OCI-LY1 (cell line): ENCODE data around the gene FAM156B.
"Not testable (repeated sequence)": the region's sequence is repeated elsewhere in the genome, so short reads cannot be mapped to it uniquely, and the experiment has no call there.

Experiments used
- H2AFZ ChIP-seq: fragments of 200-600 bp; sonication (generic), shearing (Covaris generic); 2 replicates; pipeline ENCODE4 v1.6.0; 2014; ENCODE audit warnings: antibody characterized with exemption, mild to moderate bottlenecking, low read length
- H3F3A ChIP-seq: fragments of 200-600 bp; sonication (generic), shearing (Covaris generic); 2 replicates; pipeline ENCODE4 v1.6.0; 2014; ENCODE audit warnings: mild to moderate bottlenecking, antibody characterized with exemption, low read length, moderate library complexity; ENCODE audit not compliant: insufficient read depth
- H3K27ac ChIP-seq: fragments of 200-600 bp; sonication (generic); 2 replicates; pipeline ENCODE4 v1.5.1; 2014; ENCODE audit warnings: low read length, mixed run types, mild to moderate bottlenecking, low read depth; ENCODE audit not compliant: poor library complexity, severe bottlenecking
- H3K27me3 ChIP-seq: fragments of 200-600 bp; sonication (generic); 2 replicates; pipeline ENCODE4 v1.6.0; 2014; ENCODE audit warnings: antibody characterized with exemption, mild to moderate bottlenecking, low read length, moderate library complexity; ENCODE audit not compliant: insufficient read depth
- H3K36me3 ChIP-seq: fragments of 200-600 bp; sonication (generic); 2 replicates; pipeline ENCODE4 v1.6.1; 2014; ENCODE audit warnings: mild to moderate bottlenecking, antibody characterized with exemption, low read length, moderate library complexity, mixed read lengths; ENCODE audit not compliant: insufficient read depth
- H3K4me1 ChIP-seq: fragments of 200-600 bp; sonication (generic); 2 replicates; pipeline ENCODE4 v1.5.1; 2014; ENCODE audit warnings: mild to moderate bottlenecking, low read length, moderate library complexity; ENCODE audit not compliant: insufficient read depth, severe bottlenecking
- H3K4me2 ChIP-seq: fragments of 200-600 bp; sonication (generic), shearing (Covaris generic); 2 replicates; pipeline ENCODE4 v1.6.1; 2014; ENCODE audit warnings: low read length
- H3K4me3 ChIP-seq: fragments of 200-600 bp; sonication (generic); 2 replicates; pipeline ENCODE4 v1.5.1; 2014; ENCODE audit warnings: low read length, low read depth, mild to moderate bottlenecking, mixed read lengths; ENCODE audit not compliant: poor library complexity, severe bottlenecking
- H3K79me2 ChIP-seq: fragments of 200-600 bp; shearing (Covaris generic); 2 replicates; pipeline ENCODE4 v1.6.1; 2016; ENCODE audit warnings: mixed run types, low read length, mixed read lengths; ENCODE audit not compliant: insufficient read depth
- H3K9ac ChIP-seq: fragments of 200-600 bp; sonication (generic), shearing (Covaris generic); 2 replicates; pipeline ENCODE4 v1.6.1; 2014; ENCODE audit warnings: mild to moderate bottlenecking, low read length, mixed read lengths
- H3K9me2 ChIP-seq: fragments of 200-600 bp; sonication (generic), shearing (Covaris generic); 2 replicates; pipeline ENCODE4 v1.6.1; 2014; ENCODE audit warnings: low read depth, mild to moderate bottlenecking, low read length, mixed read lengths
- H3K9me3 ChIP-seq: fragments of 200-600 bp; shearing (Covaris generic); 2 replicates; pipeline ENCODE4 v1.6.1; 2014; ENCODE audit warnings: low read length, mixed read lengths
- H4K20me1 ChIP-seq: fragments of 200-600 bp; sonication (generic), shearing (Covaris generic); 2 replicates; pipeline ENCODE4 v1.6.0; 2016; ENCODE audit warnings: mild to moderate bottlenecking, low read length; ENCODE audit not compliant: insufficient read depth
- CTCF ChIP-seq: fragments of 200-600 bp; sonication (generic), shearing (Covaris generic); IDR thresholded peaks from 2 replicates; pipeline ENCODE4 v1.5.1; 2017; ENCODE audit warnings: mild to moderate bottlenecking, antibody characterized with exemption, low read length, moderate library complexity, mixed read lengths
- EZH2 ChIP-seq: fragments of 200-600 bp; sonication (generic), shearing (Covaris generic); IDR thresholded peaks from 2 replicates; pipeline ENCODE4 v1.8.0; 2017; ENCODE audit warnings: borderline replicate concordance, mixed run types, mild to moderate bottlenecking, antibody characterized with exemption, low read length, moderate library complexity, mixed read lengths

FAM156B gene

GRCh38 chrX:52933213-52933612 lies 36.1 kb downstream of the FAM156B start:
- Histone ChIP-seq H3K27ac (no peak overlapping the region), H2AFZ (no peak overlapping the region), H3K79me2 (no peaks in the 10 kb centered on the region), H3K9me3 (no peaks in the 10 kb centered on the region), H3F3A (no peaks in the 10 kb centered on the region), H3K9me2 (no peaks in the 10 kb centered on the region), H3K27me3 (no peaks in the 10 kb centered on the region), H3K4me3 (no peak overlapping the region), H3K36me3 (no peaks in the 10 kb centered on the region), H3K9ac (no peak overlapping the region), H4K20me1 (no peaks in the 10 kb centered on the region), H3K4me2 (no peak overlapping the region), H3K4me1 (peaks cover 11% of the 10 kb centered on the region)
- TF ChIP-seq CTCF (no peak), EZH2 (no peak)

- Histone ChIP-seq H3K27ac (peak overlapping the region; percentile 96), H3K9me3 (no peaks in the 10 kb centered on the region)
- TF ChIP-seq EZH2: no peak
- TF ChIP-seq CTCF: no peak
Observed at GRCh38 chrX:52933976-52934703, 37.0 kb downstream of the FAM156B start.

GRCh38 chrX:52934704-52935469 lies 37.8 kb downstream of the FAM156B start:
- no peaks in the 10 kb centered on the region for H4K20me1 ChIP-seq
- no peak overlapping the region for H2AFZ ChIP-seq
- peak overlapping the region; percentile 99 for H3K9ac ChIP-seq
- peaks cover 11% of the 10 kb centered on the region for H3K4me1 ChIP-seq
- peak overlapping the region; percentile 91 for H3K4me2 ChIP-seq
- peak overlapping the region; percentile 96 for H3K27ac ChIP-seq
- H3K27me3 ChIP-seq: no peaks in the 10 kb centered on the region
- H3F3A ChIP-seq: no peaks in the 10 kb centered on the region
- H3K9me3 ChIP-seq: no peaks in the 10 kb centered on the region
- H3K4me3 ChIP-seq: peak overlapping the region; percentile 87
- H3K36me3 ChIP-seq: no peaks in the 10 kb centered on the region
- peak; percentile 89 for TF ChIP-seq CTCF
- no peak for TF ChIP-seq EZH2
- no peaks in the 10 kb centered on the region for H3K9me2 ChIP-seq
- no peaks in the 10 kb centered on the region for H3K79me2 ChIP-seq

More at GRCh38 chrX:52933976-52934703, 37.0 kb downstream of the FAM156B start:
- Histone ChIP-seq H3K9me2 (no peaks in the 10 kb centered on the region), H3F3A (no peaks in the 10 kb centered on the region), H3K36me3 (no peaks in the 10 kb centered on the region), H3K4me2 (peak overlapping the region; percentile 91), H3K9ac (peak overlapping the region; percentile 99), H3K79me2 (no peaks in the 10 kb centered on the region), H3K4me1 (peaks cover 11% of the 10 kb centered on the region), H3K27me3 (no peaks in the 10 kb centered on the region), H4K20me1 (no peaks in the 10 kb centered on the region), H2AFZ (no peak overlapping the region), H3K4me3 (peak overlapping the region; percentile 87)

- H3K9me2 ChIP-seq, H3K27me3 ChIP-seq, H3K36me3 ChIP-seq, H4K20me1 ChIP-seq, H3K9me3 ChIP-seq, H2AFZ ChIP-seq, H3K79me2 ChIP-seq, H3F3A ChIP-seq: not testable (repeated sequence)
- H3K4me3 ChIP-seq: peak overlapping the region; percentile 87
- H3K27ac ChIP-seq: peak overlapping the region; percentile 96
- H3K4me1 ChIP-seq: peaks cover 11% of the 10 kb centered on the region
- H3K9ac ChIP-seq: peak overlapping the region; percentile 99
- H3K4me2 ChIP-seq: peak overlapping the region; percentile 91
Observed at GRCh38 chrX:52935470-52935784, 38.3 kb downstream of the FAM156B start.

GRCh38 chrX:52940704-52941103 lies 43.6 kb downstream of the FAM156B start:
- H3K4me2 ChIP-seq, H3K79me2 ChIP-seq: not testable (repeated sequence)

More at GRCh38 chrX:52940704-52941103, 43.6 kb downstream of the FAM156B start:
- H3K4me1 ChIP-seq, H3K9me3 ChIP-seq, H3K4me3 ChIP-seq, H3K36me3 ChIP-seq, H3K27ac ChIP-seq, H3F3A ChIP-seq, H4K20me1 ChIP-seq, H3K9me2 ChIP-seq, H3K9ac ChIP-seq, H2AFZ ChIP-seq, H3K27me3 ChIP-seq: not testable (repeated sequence)
